K562 (cell line): ENCODE data around the gene CAMSAP2. TPM values are rescaled to one million over a fixed set of nuclear protein-coding genes. Genes with fewer than 3 reads are reported as not detected.

Experiments
- ATAC-seq: fragments of 200-7000 bp; cut with Tn5 transposase; 3 replicates; pipeline ENCODE4 v1.9.1; 2020; ENCODE audit warnings: moderate library complexity
- BruUV-seq: library from RNA; stranded (reverse); fragments of 400-500 nt; replicated peaks from 2 replicates; lab custom pipeline; 2021; lab: Mats Ljungman, UMichigan
- CTCF ChIA-PET: fragments of 300-600 bp; formaldehyde crosslinking; extraction: SDS; loops from one replicate; lab custom pipeline; 2021; ENCODE audit warnings: low intra/inter-chr PET ratio; lab: Yijun Ruan, JAX
- POLR2A ChIA-PET: fragments of 300-600, 350-650 bp; sonication (Branson Sonifier 250); formaldehyde crosslinking; extraction: SDS; loops from one replicate; lab custom pipeline; 2021; ENCODE audit warnings: antibody characterized with exemption, inconsistent platforms; lab: Yijun Ruan, JAX
- DNase-seq, 4 experiments: peaks; one replicate each; pipeline versions ENCODE4 v3.0.0 to v3.0.0-alpha.2; 2011 to 2018; ENCODE audit warnings: low spot score in 3 of 4, mixed read lengths in 3 of 4; ENCODE audit errors: extremely low read depth in 1 of 4
- FAIRE-seq: peaks from 2 replicates; lab custom pipeline; 2011; peaks lifted over from hg19 to GRCh38; lab: Jason Lieb, UNC
- H2AFZ ChIP-seq: 2 replicates; pipeline ENCODE4 v1.6.0; 2011; ENCODE audit warnings: low read depth, low read length, control low read depth, inconsistent platforms
- H3K27ac ChIP-seq: fragments of 200-600 bp; 3 replicates; pipeline ENCODE4 v1.8.0; 2011; ENCODE audit warnings: low read depth, mild to moderate bottlenecking, control low read depth, inconsistent platforms, low read length, moderate library complexity, mixed read lengths; ENCODE audit errors: extremely low read depth
- H3K27me3 ChIP-seq, 2 experiments: fragments of 300-600 bp in 1 of 2; 2 replicates in 1 of 2; 3 replicates in 1 of 2; pipeline versions ENCODE4 v1.6.0 to v1.8.0; 2011; ENCODE audit warnings: inconsistent platforms in 2 of 2, low read length in 2 of 2, mild to moderate bottlenecking in 1 of 2, mixed read lengths in 1 of 2, moderate library complexity in 1 of 2; ENCODE audit not compliant: control insufficient read depth in 2 of 2, insufficient read depth in 2 of 2
- H3K36me3 ChIP-seq: fragments of 300-600 bp; 3 replicates; pipeline ENCODE4 v1.8.0; 2011; ENCODE audit warnings: mild to moderate bottlenecking, low read length, inconsistent platforms; ENCODE audit not compliant: control insufficient read depth, insufficient read depth
- H3K4me1 ChIP-seq, 2 experiments: fragments of 200-600 bp in 1 of 2; replicated peaks in 1 of 2; 2 replicates in 1 of 2; 3 replicates in 1 of 2; pipeline versions ENCODE4 v1.5.1 to v1.8.0; 2011; ENCODE audit warnings: inconsistent platforms in 2 of 2, low read length in 2 of 2, mild to moderate bottlenecking in 1 of 2, mixed read lengths in 1 of 2, moderate library complexity in 1 of 2; ENCODE audit not compliant: control insufficient read depth in 2 of 2, insufficient read depth in 2 of 2
- H3K4me2 ChIP-seq: 2 replicates; pipeline ENCODE4 v1.6.1; 2011; ENCODE audit warnings: low read length, control low read depth, inconsistent platforms, mixed read lengths; ENCODE audit not compliant: insufficient read depth
- H3K4me3 ChIP-seq: fragments of 200-600 bp; sonication (generic), shearing (Covaris generic); 2 replicates; pipeline ENCODE4 v1.5.1; 2016; ENCODE audit warnings: control low read depth, inconsistent platforms
- H3K79me2 ChIP-seq: fragments of 200-600 bp; 3 replicates; pipeline ENCODE4 v1.8.0; 2011; ENCODE audit warnings: low read length, inconsistent platforms; ENCODE audit not compliant: control insufficient read depth, insufficient read depth
- H3K9ac ChIP-seq, 2 experiments: 2 replicates each; pipeline versions ENCODE4 v1.6.0 to v1.6.1; 2011; ENCODE audit warnings: low read depth in 2 of 2, low read length in 2 of 2, control low read depth in 1 of 2, inconsistent platforms in 1 of 2, mild to moderate bottlenecking in 1 of 2, mixed read lengths in 1 of 2; ENCODE audit not compliant: insufficient read depth in 1 of 2
- H3K9me1 ChIP-seq: one replicate; pipeline ENCODE4 v1.6.0; 2011; ENCODE audit warnings: inconsistent platforms, mild to moderate bottlenecking, low read length, moderate library complexity; ENCODE audit not compliant: control insufficient read depth, insufficient read depth
- H3K9me3 ChIP-seq: replicated peaks from 2 replicates; pipeline ENCODE4 v1.5.1; 2011; ENCODE audit warnings: low read depth, low read length, inconsistent platforms; ENCODE audit not compliant: control insufficient read depth, insufficient read depth
- H4K20me1 ChIP-seq: replicated peaks from 2 replicates; pipeline ENCODE4 v1.6.1; 2011; ENCODE audit warnings: low read length, inconsistent platforms, mixed read lengths; ENCODE audit not compliant: control insufficient read depth, insufficient read depth
- C11orf30 ChIP-seq: fragments of 450-650 bp; IDR thresholded peaks from 2 replicates; pipeline ENCODE4 v1.6.1; 2016; ENCODE audit warnings: low read depth, mild to moderate bottlenecking
- EGR1 ChIP-seq: fragments of 450-650 bp; conservative IDR thresholded peaks from 2 replicates; pipeline ENCODE4 v1.6.1; 2017; ENCODE audit warnings: mild to moderate bottlenecking
- HCFC1 ChIP-seq: IDR thresholded peaks from 2 replicates; pipeline ENCODE4 v1.6.1; 2012; ENCODE audit warnings: low read depth, low read length, improper control_type of control experiment
- ZC3H11A ChIP-seq: IDR thresholded peaks from 2 replicates; pipeline ENCODE4 v1.6.1; 2012; ENCODE audit warnings: low read depth, low read length, improper control_type of control experiment
- ZNF347 ChIP-seq: fragments of 450-650 bp; formaldehyde crosslinking; IDR thresholded peaks from 2 replicates; pipeline ENCODE4 v1.4.0; 2020; ENCODE audit warnings: low read depth, mild to moderate bottlenecking, moderate library complexity
- ZNF77 ChIP-seq: fragments of 250-450 bp; sonication (Bioruptor Pico); IDR thresholded peaks from 2 replicates; pipeline ENCODE4 v1.5.0; 2020
- in situ Hi-C: fragments of 300-500 bp; cut with MboI; formaldehyde crosslinking; loops from 4 replicates; pipeline ENCODE4 v1.15.0; 2018; ENCODE audit warnings: inconsistent platforms, mixed read lengths
- intact Hi-C: fragments of 100-400 bp; cut with micrococcal nuclease; formaldehyde crosslinking; loops from 2 replicates; pipeline ENCODE4 v1.14.2; 2022
- polyA plus RNA-seq, 8 experiments: library from polyadenylated mRNA; depleted of rRNA in 4 of 8; stranded (reverse) in 5 of 8; unstranded in 3 of 8; fragments of >200 nt; fragmentation: Nextera tagmentation in 2 of 8; fragmentation: Illumina TruSeq in 1 of 8; extraction: Ambion mirVana in 2 of 8; extraction: Trizol in 1 of 8; gene quantifications; 2 replicates each; pipeline versions ENCODE4 v1.2.1 to v1.2.3, GENCODE V29; 2011 to 2014; ENCODE audit warnings: inconsistent platforms in 1 of 8, missing spikeins in 1 of 8
- total RNA-seq, 7 experiments: library from RNA; depleted of rRNA in 6 of 7; stranded (reverse); fragments of >200 nt in 6 of 7; fragmentation: Illumina TruSeq in 2 of 7; extraction: Trizol in 2 of 7; gene quantifications; 2 replicates each; pipeline versions ENCODE4 v1.2.1 to v1.2.3, GENCODE V29; 2011 to 2021; ENCODE audit warnings: low replicate concordance in 1 of 7
- TF ChIP-seq, protein P1 (sequence below): sonication (generic); IDR thresholded peaks from 2 replicates; pipeline ENCODE4 v1.6.1; 2016
- TF ChIP-seq, protein P2 (sequence below): fragments of 450-650 bp; formaldehyde crosslinking; IDR thresholded peaks from 2 replicates; pipeline ENCODE4 v1.4.0; 2020; ENCODE audit warnings: mild to moderate bottlenecking, mixed read lengths
- TF ChIP-seq, protein P3 (sequence below): fragments of 250-450 bp; sonication (Bioruptor Pico); IDR thresholded peaks from 2 replicates; pipeline ENCODE4 v1.5.0; 2021

The CAMSAP2 gene
- total and polyA plus RNA-seq, 9 of the 15 experiments (the other 6 are each of a cell fraction or from before 2014, with no cell fraction given): 1.4 to 7.5 (median 2.7) TPM

- ATAC-seq: no peak
- Histone ChIP-seq H3K9me3 (no peaks in the 10 kb centered on the region), H3K4me3 (no peak overlapping the region), H4K20me1 (no peaks in the 10 kb centered on the region), H3K9ac (no peak overlapping the region), H2AFZ (no peak overlapping the region), H3K27ac (no peak overlapping the region), H3K36me3 (no peaks in the 10 kb centered on the region), H3K27me3 (no peaks in the 10 kb centered on the region), H3K4me1 (no peaks in the 10 kb centered on the region), H3K4me2 (no peak overlapping the region), H3K9me1 (no peaks in the 10 kb centered on the region), H3K79me2 (no peaks in the 10 kb centered on the region)
- DNase-seq: no peak
- in situ Hi-C loops (no loop called here), intact Hi-C loops (no loop called here)
- ChIA-PET CTCF (no interaction called here), POLR2A (interaction anchor here (0.6 kb wide), 1 partner anchor 8 kb away, joined by 5 read pairs; no protein-coding TSS in a partner anchor)
- TF ChIP-seq, protein P1, sequence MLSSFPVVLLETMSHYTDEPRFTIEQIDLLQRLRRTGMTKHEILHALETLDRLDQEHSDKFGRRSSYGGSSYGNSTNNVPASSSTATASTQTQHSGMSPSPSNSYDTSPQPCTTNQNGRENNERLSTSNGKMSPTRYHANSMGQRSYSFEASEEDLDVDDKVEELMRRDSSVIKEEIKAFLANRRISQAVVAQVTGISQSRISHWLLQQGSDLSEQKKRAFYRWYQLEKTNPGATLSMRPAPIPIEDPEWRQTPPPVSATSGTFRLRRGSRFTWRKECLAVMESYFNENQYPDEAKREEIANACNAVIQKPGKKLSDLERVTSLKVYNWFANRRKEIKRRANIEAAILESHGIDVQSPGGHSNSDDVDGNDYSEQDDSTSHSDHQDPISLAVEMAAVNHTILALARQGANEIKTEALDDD: no peak
- no peak for TF ChIP-seq ZC3H11A
- TF ChIP-seq, protein P2, sequence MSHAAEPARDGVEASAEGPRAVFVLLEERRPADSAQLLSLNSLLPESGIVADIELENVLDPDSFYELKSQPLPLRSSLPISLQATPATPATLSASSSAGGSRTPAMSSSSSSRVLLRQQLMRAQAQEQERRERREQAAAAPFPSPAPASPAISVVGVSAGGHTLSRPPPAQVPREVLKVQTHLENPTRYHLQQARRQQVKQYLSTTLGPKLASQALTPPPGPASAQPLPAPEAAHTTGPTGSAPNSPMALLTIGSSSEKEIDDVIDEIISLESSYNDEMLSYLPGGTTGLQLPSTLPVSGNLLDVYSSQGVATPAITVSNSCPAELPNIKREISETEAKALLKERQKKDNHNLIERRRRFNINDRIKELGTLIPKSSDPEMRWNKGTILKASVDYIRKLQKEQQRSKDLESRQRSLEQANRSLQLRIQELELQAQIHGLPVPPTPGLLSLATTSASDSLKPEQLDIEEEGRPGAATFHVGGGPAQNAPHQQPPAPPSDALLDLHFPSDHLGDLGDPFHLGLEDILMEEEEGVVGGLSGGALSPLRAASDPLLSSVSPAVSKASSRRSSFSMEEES: no peak
- no peak for TF ChIP-seq C11orf30
- no peak for TF ChIP-seq EGR1
- TF ChIP-seq, protein P3, sequence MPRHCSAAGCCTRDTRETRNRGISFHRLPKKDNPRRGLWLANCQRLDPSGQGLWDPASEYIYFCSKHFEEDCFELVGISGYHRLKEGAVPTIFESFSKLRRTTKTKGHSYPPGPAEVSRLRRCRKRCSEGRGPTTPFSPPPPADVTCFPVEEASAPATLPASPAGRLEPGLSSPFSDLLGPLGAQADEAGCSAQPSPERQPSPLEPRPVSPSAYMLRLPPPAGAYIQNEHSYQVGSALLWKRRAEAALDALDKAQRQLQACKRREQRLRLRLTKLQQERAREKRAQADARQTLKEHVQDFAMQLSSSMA: no peak
- no peak for TF ChIP-seq HCFC1
- TF ChIP-seq ZNF347 (CRISPR knock-in tag): no peak
- no peak for TF ChIP-seq ZNF77 (CRISPR knock-in tag)
- no TSS peak for BruUV-seq
- FAIRE-seq: no peak
Observed at GRCh38 chr1:200724064-200724463, 14.6 kb upstream of the CAMSAP2 start.
